Ovary (tissue), 9 donors: ENCODE results near the gene PRR14. TPM values are rescaled to one million over a fixed set of nuclear protein-coding genes. Genes with fewer than 3 reads are reported as not detected.
A peak's percentile ranks its signal among the peaks of the same experiment; 100 is the strongest.

Source experiments
- DNase-seq, 5 donors: peaks; one replicate each; pipeline ENCODE4 v3.0.0-alpha.2; 2019 to 2020
- H3K27ac ChIP-seq, 2 donors: fragments of 200-600 bp; one replicate each; pipeline versions ENCODE4 v1.5.1 to v1.8.0; 2019 to 2022
- H3K27me3 ChIP-seq: fragments of 200-600 bp; one replicate; pipeline ENCODE4 v1.8.0; 2022
- H3K36me3 ChIP-seq: fragments of 200-600 bp; sonication (generic); one replicate; pipeline ENCODE4 v1.5.1; 2019
- H3K4me1 ChIP-seq: one replicate; pipeline ENCODE4 v1.8.1; 2013; ENCODE audit warnings: mild to moderate bottlenecking, moderate library complexity; ENCODE audit not compliant: insufficient read depth
- H3K4me3 ChIP-seq: fragments of 200-600 bp; sonication (generic); one replicate; pipeline ENCODE4 v1.5.1; 2017
- H3K9me3 ChIP-seq, 2 donors: fragments of 200-600 bp in 1 of 2; sonication (generic) in 1 of 2; one replicate each; pipeline versions ENCODE4 v1.5.1 to v1.8.1; 2013 to 2019; ENCODE audit warnings: mild to moderate bottlenecking in 1 of 2, moderate library complexity in 1 of 2
- CTCF ChIP-seq, 3 donors: fragments of 450-650 bp in 2 of 3; fragments of 200-600 bp in 1 of 3; IDR thresholded peaks; one replicate each; pipeline versions ENCODE4 v1.5.1 to v1.8.0; 2016 to 2022; ENCODE audit warnings: antibody characterized with exemption in 3 of 3, mild to moderate bottlenecking in 1 of 3
- EP300 ChIP-seq: sonication (generic); formaldehyde crosslinking; IDR thresholded peaks from one replicate; pipeline ENCODE4 v1.6.1; 2017; ENCODE audit warnings: antibody characterized with exemption
- POLR2A ChIP-seq: fragments of 450-650 bp; IDR thresholded peaks from one replicate; pipeline ENCODE4 v1.6.1; 2017; ENCODE audit warnings: antibody characterized with exemption, mild to moderate bottlenecking, moderate library complexity
- WGBS, 3 donors: extraction: QIAGEN DNeasy Blood & Tissue Kit in 1 of 3; methylation state at CpG; one replicate each; pipeline versions ENCODE4 v1.1.5 to v1.1.7; 2013 to 2017; 5-methylcytosine and 5-hydroxymethylcytosine counted together
- intact Hi-C, 4 donors: fragments of 100-400 bp; cut with DNase I; formaldehyde crosslinking; loops; one replicate each; pipeline versions ENCODE4 v1.11.0 to v1.15.1; 2022 to 2023
- polyA plus RNA-seq, 2 donors: library from polyadenylated mRNA; stranded (reverse); fragments of 200-250 nt in 1 of 2; fragments of 350-450 nt in 1 of 2; fragmentation: Illumina TruSeq in 1 of 2; extraction: RNeasy Lipid Tissue Mini Kit (QIAGEN cat#74804) in 1 of 2; gene quantifications; one replicate each; pipeline ENCODE4 v1.2.3, GENCODE V29; 2013 to 2014
- total RNA-seq, 7 donors: library from RNA; depleted of rRNA in 2 of 7; stranded (reverse); fragments of >200 nt in 2 of 7; fragmentation: NEBNext Ultra II Directional in 3 of 7; extraction: Animal tissue kit (Norgen Biotek cat#: 25700) in 3 of 7; gene quantifications; one replicate each; pipeline versions ENCODE4 v1.1.0 to v1.2.4, GENCODE V29; 2016 to 2023
- donor health status: DM: no; HTN: no; CAD: no; lungs with moderate emphysema.
- donor health status: DM: no; HTN: no; CAD: no.
- donor health status: Bipolar disorder and iron deficiency.
- donor health status: DM: yes; HTN: yes; CAD: no.
- donor health status: DM: no; HTN: no; CAD: no.
- donor health status: DM: yes; HTN: yes; CAD: no.

The PRR14 gene
- total and polyA plus RNA-seq, 9 donors = 20.6 to 76.2 (median 50.3) TPM

GRCh38 chr16:30697264-30698138, 46.7 kb downstream of the PRR14 start:
- 7 to 8% (median 8%) methylated on average over 26 of the region's 26 CpGs for WGBS, 3 donors
- peak overlapping the region; percentile 73 for H3K4me3 ChIP-seq
- intact Hi-C loops = loop anchor here in 2 of 4 donors (5.0 kb wide), 2 partner anchors 35 to 40 kb away; partner anchors contain the start of gene FBRS (in 1 of the 2)
- H3K27me3 ChIP-seq = no peaks in the 10 kb centered on the region
- no peaks in the 10 kb centered on the region for H3K36me3 ChIP-seq
- no peaks in the 10 kb centered on the region for H3K9me3 ChIP-seq
- no peak for DNase-seq
- H3K4me1 ChIP-seq = peaks cover 5% of the 10 kb centered on the region
- peak overlapping the region; percentile 97 to 99 for H3K27ac ChIP-seq
- TF ChIP-seq POLR2A (no peak), CTCF (IDR thresholded peaks at IDR 0.05) (no peak), EP300 (no peak)

- Histone ChIP-seq H3K9me3 (no peaks in the 10 kb centered on the region), H3K27me3 (no peaks in the 10 kb centered on the region), H3K27ac (peak overlapping the region; percentile 97 to 99), H3K4me1 (peaks cover 5% of the 10 kb centered on the region), H3K36me3 (no peaks in the 10 kb centered on the region), H3K4me3 (peak overlapping the region; percentile 73)
- WGBS, 3 donors = 0% methylated on average over 51 to 76 of the region's 76 CpGs
- intact Hi-C loops = loop anchor here in 2 of 4 donors (5.0 kb wide), 2 partner anchors 36 to 41 kb away; partner anchors contain the start of gene FBRS (in 1 of the 2)
- peak; percentile 99 for DNase-seq
- peak; percentile 44 for TF ChIP-seq EP300
- peak; percentile 69 for TF ChIP-seq POLR2A
- no peak for TF ChIP-seq CTCF (IDR thresholded peaks at IDR 0.05)
These were observed 47.5 kb downstream of the PRR14 start for GRCh38 chr16:30698139-30698815.

- 0 to 1% (median 1%) methylated on average over 36 to 57 of the region's 57 CpGs for WGBS, 3 donors
- TF ChIP-seq POLR2A = peak; percentile 70
- TF ChIP-seq CTCF (IDR thresholded peaks at IDR 0.05) = no peak
- no peaks in the 10 kb centered on the region for H3K9me3 ChIP-seq
- peak within 1 kb of the TSS; percentile 73 for H3K4me3 ChIP-seq
- H3K36me3 ChIP-seq = no peaks in the 10 kb centered on the region
- intact Hi-C loops = loop anchor here in 2 of 4 donors (5.0 kb wide), 2 partner anchors 37 to 42 kb away; partner anchors contain the start of gene FBRS (in 1 of the 2)
- H3K4me1 ChIP-seq = peaks cover 5% of the 10 kb centered on the region
- H3K27ac ChIP-seq = peak within 1 kb of the TSS; percentile 97 to 99
- peak; percentile 87 to 93 (median 92) for DNase-seq
- no peaks in the 10 kb centered on the region for H3K27me3 ChIP-seq
These were observed 48.3 kb downstream of the PRR14 start, which contains the start of gene SRCAP for GRCh38 chr16:30698816-30699614. TSS of gene SRCAP (plus strand) at chr16:30699171. CDS start at chr16:30700825, 1,654 bp downstream.
